SK-N-SH (cell line): ENCODE data around the gene EPX.

ENCODE experiments used
- EZH2phosphoT487 ChIP-seq: fragments of 200-600 bp; sonication (generic); IDR thresholded peaks from 2 replicates; pipeline ENCODE4 v1.6.1; 2017; ENCODE audit warnings: low read depth, mixed run types, mild to moderate bottlenecking, antibody characterized with exemption, moderate library complexity, borderline replicate concordance
- FOXJ3 ChIP-seq: sonication (generic); formaldehyde crosslinking; IDR thresholded peaks from 2 replicates; pipeline ENCODE4 v1.5.1; 2020; ENCODE audit warnings: mild to moderate bottlenecking, missing genetic modification reagents
- GABPA ChIP-seq: IDR thresholded peaks from 2 replicates; pipeline ENCODE4 v1.4.0; 2012; ENCODE audit warnings: low read depth, mild to moderate bottlenecking
- MAX ChIP-seq: IDR thresholded peaks from 2 replicates; pipeline ENCODE4 v1.4.0; 2012; ENCODE audit warnings: low read depth
- MXI1 ChIP-seq: IDR thresholded peaks from 2 replicates; pipeline ENCODE4 v1.6.1; 2012; ENCODE audit warnings: mild to moderate bottlenecking, low read depth, low read length, improper control_type of control experiment
- PBX3 ChIP-seq: IDR thresholded peaks from 2 replicates; pipeline ENCODE4; 2012
- REST ChIP-seq: IDR thresholded peaks from 2 replicates; pipeline ENCODE4 v1.6.1; 2012; ENCODE audit warnings: mild to moderate bottlenecking, low read depth, low read length, moderate library complexity
- RFX5 ChIP-seq: IDR thresholded peaks from 2 replicates; pipeline ENCODE4 v1.6.1; 2012; ENCODE audit warnings: mild to moderate bottlenecking, improper control_type of control experiment, low read length
- TEAD4 ChIP-seq: IDR thresholded peaks from 2 replicates; pipeline ENCODE4 v1.4.0; 2012; ENCODE audit warnings: mild to moderate bottlenecking, borderline replicate concordance; ENCODE audit not compliant: insufficient read depth
- USF2 ChIP-seq: fragments of 150-350 bp; IDR thresholded peaks from 2 replicates; pipeline ENCODE4 v1.6.1; 2017; ENCODE audit warnings: antibody characterized with exemption, low read length, low read depth, borderline replicate concordance

GRCh38 chr17:58215685-58216084 is 23.2 kb downstream of the EPX start:
- TF ChIP-seq MXI1 (no peak), RFX5 (no peak), FOXJ3 (CRISPR knock-in tag) (no peak), USF2 (no peak), TEAD4 (no peak), REST (no peak), MAX (no peak), EZH2phosphoT487 (no peak), PBX3 (no peak), GABPA (no peak)
